G401.6 (cell line): ENCODE measurements around the gene FREM3.

Experiments used
- FAIRE-seq: peaks from 2 replicates; lab custom pipeline; 2012; peaks lifted over from hg19 to GRCh38; lab: Jason Lieb, UNC

Gene FREM3

GRCh38 chr4:143667461-143667860 is 33.0 kb downstream of the FREM3 start:
- no peak for FAIRE-seq

- FAIRE-seq: no peak
Observed at GRCh38 chr4:143658336-143658735, 42.1 kb downstream of the FREM3 start.

- no peak for FAIRE-seq
Observed at GRCh38 chr4:143654571-143654970, 45.9 kb downstream of the FREM3 start.

- no peak for FAIRE-seq
Observed at GRCh38 chr4:143653031-143653430, 47.4 kb downstream of the FREM3 start.

- no peak for FAIRE-seq
Observed at GRCh38 chr4:143643399-143643798, 57.1 kb downstream of the FREM3 start.

GRCh38 chr4:143642611-143643010 is 57.9 kb downstream of the FREM3 start:
- FAIRE-seq: no peak

GRCh38 chr4:143641361-143641760 is 59.1 kb downstream of the FREM3 start:
- no peak for FAIRE-seq

- FAIRE-seq: no peak
Observed at GRCh38 chr4:143634763-143635162, 65.7 kb downstream of the FREM3 start.

- FAIRE-seq: no peak
Observed at GRCh38 chr4:143633833-143634232, 66.6 kb downstream of the FREM3 start.

- FAIRE-seq: no peak
Observed at GRCh38 chr4:143626134-143626911, 74.2 kb downstream of the FREM3 start.

- FAIRE-seq: no peak
Observed at GRCh38 chr4:143625632-143626031, 74.8 kb downstream of the FREM3 start.

GRCh38 chr4:143623896-143624295 is 76.6 kb downstream of the FREM3 start:
- no peak for FAIRE-seq

- FAIRE-seq: no peak
Observed at GRCh38 chr4:143618811-143619210, 81.7 kb downstream of the FREM3 start.

GRCh38 chr4:143617994-143618679 is 82.3 kb downstream of the FREM3 start:
- no peak for FAIRE-seq

- no peak for FAIRE-seq
Observed at GRCh38 chr4:143616771-143617170, 83.7 kb downstream of the FREM3 start.

- no peak for FAIRE-seq
Observed at GRCh38 chr4:143609492-143609891, 91.0 kb downstream of the FREM3 start.

- FAIRE-seq: no peak
Observed at GRCh38 chr4:143606480-143606879, 94.0 kb downstream of the FREM3 start.

GRCh38 chr4:143599827-143600226 is 100.6 kb downstream of the FREM3 start:
- FAIRE-seq: no peak

GRCh38 chr4:143598816-143599215 is 101.7 kb downstream of the FREM3 start:
- no peak for FAIRE-seq

- FAIRE-seq: no peak
Observed at GRCh38 chr4:143597276-143597675, 103.2 kb downstream of the FREM3 start.

- no peak for FAIRE-seq
Observed at GRCh38 chr4:143587703-143588102, 112.8 kb downstream of the FREM3 start.

GRCh38 chr4:143586080-143586479 is 114.4 kb downstream of the FREM3 start:
- no peak for FAIRE-seq

- FAIRE-seq: no peak
Observed at GRCh38 chr4:143585548-143585947, 114.9 kb downstream of the FREM3 start.
